NK-92 treated with Interleukin-12 subunit alpha and Interleukin-12 subunit beta, amount 100 ng/mL, for 24 hours (cell line): ENCODE results near the gene FAS.

ENCODE experiments used
- DNase-seq: peaks from one replicate; lab custom pipeline; 2025; lab: John Stamatoyannopoulos, UW

The FAS gene

GRCh38 chr10:89035461-89035860 is 44.9 kb downstream of the FAS start:
- no peak for DNase-seq

GRCh38 chr10:89037096-89037495 is 46.5 kb downstream of the FAS start:
- no peak for DNase-seq

GRCh38 chr10:89042562-89042961 is 52.0 kb downstream of the FAS start:
- DNase-seq: no peak

- DNase-seq: no peak
Measured at GRCh38 chr10:89043052-89043451, 52.5 kb downstream of the FAS start.

- no peak for DNase-seq
Measured at GRCh38 chr10:89047397-89047796, 56.8 kb downstream of the FAS start.

- no peak for DNase-seq
Measured at GRCh38 chr10:89051593-89051992, 61.0 kb downstream of the FAS start.

- DNase-seq: no peak
Measured at GRCh38 chr10:89053555-89053954, 63.0 kb downstream of the FAS start.

- DNase-seq: no peak
Measured at GRCh38 chr10:89055159-89055558, 64.6 kb downstream of the FAS start.

- DNase-seq: no peak
Measured at GRCh38 chr10:89062861-89063260, 72.3 kb downstream of the FAS start.

- DNase-seq: no peak
Measured at GRCh38 chr10:89063465-89063864, 72.9 kb downstream of the FAS start.

GRCh38 chr10:89064748-89065147 is 74.2 kb downstream of the FAS start:
- no peak for DNase-seq
